Smooth muscle cell (in vitro differentiated cells): ENCODE measurements around the gene DLX6. TPM values are rescaled to one million over a fixed set of nuclear protein-coding genes. Genes with fewer than 3 reads are reported as not detected.

ENCODE experiments used
- DNase-seq: peaks from one replicate; lab custom pipeline; 2025; ENCODE audit not compliant: unreplicated experiment; lab: John Stamatoyannopoulos, UW
- H2AFZ ChIP-seq: fragments of 200-600 bp; sonication (generic); 2 replicates; pipeline ENCODE4 v1.6.0; 2016; ENCODE audit warnings: antibody characterized with exemption, low read depth, mild to moderate bottlenecking
- H3F3A ChIP-seq: fragments of 200-600 bp; sonication (generic); 2 replicates; pipeline ENCODE4 v1.6.0; 2017; ENCODE audit warnings: antibody characterized with exemption, low read depth
- H3K27ac ChIP-seq: fragments of 200-600 bp; sonication (generic); 2 replicates; pipeline ENCODE4 v1.5.1; 2016; ENCODE audit warnings: low read depth, mild to moderate bottlenecking
- H3K27me3 ChIP-seq: fragments of 200-600 bp; sonication (generic); 2 replicates; pipeline ENCODE4 v1.6.1; 2016; ENCODE audit warnings: low read depth, mild to moderate bottlenecking
- H3K36me3 ChIP-seq: fragments of 200-600 bp; sonication (generic); 2 replicates; pipeline ENCODE4 v1.5.1; 2016; ENCODE audit warnings: low read depth
- H3K4me1 ChIP-seq: fragments of 200-600 bp; sonication (generic); 2 replicates; pipeline ENCODE4 v1.5.1; 2016; ENCODE audit warnings: low read depth
- H3K4me2 ChIP-seq: fragments of 200-600 bp; sonication (generic); 2 replicates; pipeline ENCODE4 v1.6.0; 2016; ENCODE audit warnings: mild to moderate bottlenecking
- H3K4me3 ChIP-seq: fragments of 200-600 bp; sonication (generic); 2 replicates; pipeline ENCODE4 v1.5.1; 2016; ENCODE audit warnings: mild to moderate bottlenecking
- H3K79me2 ChIP-seq: fragments of 200-600 bp; sonication (generic); 2 replicates; pipeline ENCODE4 v1.6.0; 2016; ENCODE audit warnings: low read depth, mild to moderate bottlenecking
- H3K9ac ChIP-seq: fragments of 200-600 bp; sonication (generic); 2 replicates; pipeline ENCODE4 v1.6.0; 2016; ENCODE audit warnings: low read depth
- H3K9me3 ChIP-seq: fragments of 200-600 bp; sonication (generic); replicated peaks from 2 replicates; pipeline ENCODE4 v1.5.1; 2016; ENCODE audit warnings: low read depth
- H4K20me1 ChIP-seq: fragments of 200-600 bp; sonication (generic); 2 replicates; pipeline ENCODE4 v1.6.0; 2016; ENCODE audit warnings: low read depth
- WGBS: methylation state at CpG from one replicate; pipeline ENCODE4 v1.1.7; 2016; ENCODE audit warnings: low lambda C conversion rate; 5-methylcytosine and 5-hydroxymethylcytosine counted together
- polyA plus RNA-seq: library from polyadenylated mRNA; unstranded; fragments of >200 nt; fragmentation: Nextera tagmentation; extraction: Ambion mirVana; gene quantifications from 2 replicates; pipeline ENCODE4 v1.2.1, GENCODE V29; 2016
- total RNA-seq: library from RNA; depleted of rRNA; stranded (reverse); fragments of >200 nt; gene quantifications from 2 replicates; pipeline ENCODE4 v1.2.3, GENCODE V29; 2014
- TF ChIP-seq, protein P1 (sequence below): fragments of 200-600 bp; sonication (generic); IDR thresholded peaks from 2 replicates; pipeline ENCODE4 v1.5.1; 2017; ENCODE audit warnings: borderline replicate concordance, mild to moderate bottlenecking, antibody characterized with exemption; ENCODE audit not compliant: insufficient read depth, poor library complexity, severe bottlenecking

The DLX6 gene
- total and polyA plus RNA-seq, 2 experiments from 2014 or later = 0.43 to 2.6 TPM

DNA sequence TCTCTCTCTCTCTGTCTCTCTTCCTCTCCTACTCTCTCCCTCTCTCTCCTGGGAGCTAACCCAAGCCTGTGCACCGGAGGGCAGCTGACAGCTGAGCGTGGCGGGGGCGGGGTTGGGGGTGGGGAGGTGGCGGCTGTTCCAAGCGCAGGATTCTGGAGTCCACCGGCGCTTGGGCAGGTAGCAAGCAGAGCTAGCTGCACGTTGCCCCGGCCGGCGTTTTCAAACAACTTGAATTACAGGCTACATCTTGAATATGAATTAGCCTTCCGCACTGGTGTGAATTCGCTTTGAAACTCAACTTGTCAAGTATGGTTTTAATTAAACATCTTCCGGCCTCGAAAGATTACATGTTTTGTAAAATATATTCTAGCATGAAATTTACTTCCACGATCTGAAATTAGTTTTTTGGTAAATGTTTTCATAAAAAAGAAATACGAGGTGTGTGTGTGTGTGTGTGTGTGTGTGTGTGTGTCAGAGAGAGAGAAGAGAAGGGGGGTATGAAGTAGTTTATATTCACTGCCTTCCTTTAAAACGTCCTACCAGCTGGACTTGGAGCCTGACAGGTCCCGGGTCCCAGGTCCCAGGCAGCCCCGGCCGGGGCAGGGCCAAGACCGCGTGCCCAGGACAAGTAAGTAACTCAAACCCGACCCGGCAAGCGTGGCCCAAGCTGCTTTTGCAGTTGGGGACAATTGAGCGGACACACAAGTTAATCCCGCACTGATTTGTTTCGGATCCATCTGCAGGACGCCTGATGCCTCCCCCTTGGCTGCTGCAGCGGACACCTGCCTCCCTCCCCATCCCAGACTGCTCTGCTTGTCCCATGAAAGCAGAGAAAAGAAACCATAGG is 9.0 kb upstream of the DLX6 start:
- 5% methylated on average over 32 of the region's 32 CpGs for WGBS
- Histone ChIP-seq H2AFZ (no peak overlapping the region), H3K4me2 (peak overlapping the region; percentile 72)

GRCh38 chr7:96996958-96997511 is 8.3 kb upstream of the DLX6 start:
- TF ChIP-seq, protein P1, sequence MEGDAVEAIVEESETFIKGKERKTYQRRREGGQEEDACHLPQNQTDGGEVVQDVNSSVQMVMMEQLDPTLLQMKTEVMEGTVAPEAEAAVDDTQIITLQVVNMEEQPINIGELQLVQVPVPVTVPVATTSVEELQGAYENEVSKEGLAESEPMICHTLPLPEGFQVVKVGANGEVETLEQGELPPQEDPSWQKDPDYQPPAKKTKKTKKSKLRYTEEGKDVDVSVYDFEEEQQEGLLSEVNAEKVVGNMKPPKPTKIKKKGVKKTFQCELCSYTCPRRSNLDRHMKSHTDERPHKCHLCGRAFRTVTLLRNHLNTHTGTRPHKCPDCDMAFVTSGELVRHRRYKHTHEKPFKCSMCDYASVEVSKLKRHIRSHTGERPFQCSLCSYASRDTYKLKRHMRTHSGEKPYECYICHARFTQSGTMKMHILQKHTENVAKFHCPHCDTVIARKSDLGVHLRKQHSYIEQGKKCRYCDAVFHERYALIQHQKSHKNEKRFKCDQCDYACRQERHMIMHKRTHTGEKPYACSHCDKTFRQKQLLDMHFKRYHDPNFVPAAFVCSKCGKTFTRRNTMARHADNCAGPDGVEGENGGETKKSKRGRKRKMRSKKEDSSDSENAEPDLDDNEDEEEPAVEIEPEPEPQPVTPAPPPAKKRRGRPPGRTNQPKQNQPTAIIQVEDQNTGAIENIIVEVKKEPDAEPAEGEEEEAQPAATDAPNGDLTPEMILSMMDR = no peak
- Histone ChIP-seq H3K27me3 (peaks cover 100% of the 10 kb centered on the region), H3K36me3 (no peaks in the 10 kb centered on the region)

More for the DNA sequence above, 9.0 kb upstream of the DLX6 start:
- no peaks in the 10 kb centered on the region for H3F3A ChIP-seq
- H3K27ac ChIP-seq = no peak overlapping the region
- no peak overlapping the region for H3K9ac ChIP-seq
- no peak for DNase-seq
- H3K36me3 ChIP-seq = no peaks in the 10 kb centered on the region
- no peaks in the 10 kb centered on the region for H4K20me1 ChIP-seq
- H3K4me3 ChIP-seq = no peak overlapping the region
- peaks cover 11% of the 10 kb centered on the region for H3K4me1 ChIP-seq
- TF ChIP-seq, protein P1 = no peak
- no peaks in the 10 kb centered on the region for H3K9me3 ChIP-seq
- H3K27me3 ChIP-seq = peaks cover 100% of the 10 kb centered on the region
- H3K79me2 ChIP-seq = no peaks in the 10 kb centered on the region

DNA sequence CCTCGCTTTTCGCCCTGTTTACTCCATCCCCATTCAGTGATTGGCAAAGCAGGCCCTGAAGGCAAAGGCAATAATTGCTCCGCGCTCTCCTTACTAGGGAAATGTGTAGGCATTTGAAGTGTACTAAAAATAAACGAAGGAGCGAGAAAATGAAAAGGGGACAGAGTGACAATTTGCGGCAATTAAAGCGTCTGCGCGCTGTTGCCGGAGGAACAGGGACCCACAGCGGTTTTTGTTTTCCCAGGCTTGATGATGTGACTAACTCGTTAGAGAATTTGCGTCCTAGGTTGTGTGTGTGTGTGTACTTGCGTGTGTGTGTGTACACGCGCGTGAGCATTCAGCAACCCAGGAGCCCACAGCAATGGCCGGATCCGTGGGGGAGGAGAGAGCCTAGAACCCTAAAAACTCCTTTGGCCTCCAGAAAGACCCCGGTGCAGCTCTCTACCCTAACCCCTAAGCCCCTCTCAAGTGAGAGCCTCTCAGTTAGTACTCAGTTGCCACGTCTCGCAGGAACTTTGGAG is 7.8 kb upstream of the DLX6 start:
- 5% methylated on average over 23 of the region's 23 CpGs for WGBS
- H2AFZ ChIP-seq = no peak overlapping the region
- H3K27me3 ChIP-seq = peaks cover 100% of the 10 kb centered on the region
- H4K20me1 ChIP-seq = no peaks in the 10 kb centered on the region
- DNase-seq = no peak
- no peaks in the 10 kb centered on the region for H3K9me3 ChIP-seq
- peak overlapping the region; percentile 13 for H3K4me3 ChIP-seq
- H3F3A ChIP-seq = no peaks in the 10 kb centered on the region
- TF ChIP-seq, protein P1 = no peak
- peak overlapping the region; percentile 72 for H3K4me2 ChIP-seq
- H3K4me1 ChIP-seq = peaks cover 11% of the 10 kb centered on the region
- H3K9ac ChIP-seq = no peak overlapping the region
- no peaks in the 10 kb centered on the region for H3K36me3 ChIP-seq
- H3K27ac ChIP-seq = no peak overlapping the region
- no peaks in the 10 kb centered on the region for H3K79me2 ChIP-seq

More at GRCh38 chr7:96996958-96997511, 8.3 kb upstream of the DLX6 start:
- Histone ChIP-seq H3K9me3 (no peaks in the 10 kb centered on the region), H2AFZ (no peak overlapping the region), H3K4me1 (peaks cover 11% of the 10 kb centered on the region), H3K79me2 (no peaks in the 10 kb centered on the region), H3K4me2 (peak overlapping the region; percentile 72), H3K27ac (no peak overlapping the region), H4K20me1 (no peaks in the 10 kb centered on the region), H3F3A (no peaks in the 10 kb centered on the region), H3K9ac (no peak overlapping the region), H3K4me3 (no peak overlapping the region)
- WGBS = 3% methylated on average over 13 of the region's 14 CpGs
- no peak for DNase-seq
